Measurements from ENCODE around the gene NLRP9. TPM values are rescaled to one million over a fixed set of nuclear protein-coding genes. Genes with fewer than 3 reads are reported as not detected.
"Not testable (repeated sequence)": the region's sequence is repeated elsewhere in the genome, so short reads cannot be mapped to it uniquely, and the experiment has no call there.

The NLRP9 gene
- polyA plus RNA-seq, 3 donors from 2014 or later = not detected

- Mint-ChIP-seq H3K4me1 (no peaks in the 10 kb centered on the region), H3K27ac (no peak overlapping the region), H3K27me3 (ENCODE audit: low read depth in 3 of 3) (peaks cover 2 to 35% (median 7%) of the 10 kb centered on the region in 3 donors), H3K9me3 (peaks cover 0 to 24% (median 12%) of the 10 kb centered on the region in 6 donors), H3K4me3 (no peak overlapping the region), H3K36me3 (peaks cover 0 to 4% (median 0%) of the 10 kb centered on the region in 3 donors)
- DNase-seq = no peak
These were observed 17.9 kb downstream of the NLRP9 start for GRCh38 chr19:55720214-55720746.

GRCh38 chr19:55717879-55718711 lies 20.1 kb downstream of the NLRP9 start:
- H3K4me3 Mint-ChIP-seq, DNase-seq, H3K27ac Mint-ChIP-seq, H3K4me1 Mint-ChIP-seq, H3K36me3 Mint-ChIP-seq: not testable (repeated sequence)
- H3K9me3 Mint-ChIP-seq = peaks cover 0 to 24% (median 12%) of the 10 kb centered on the region in 6 donors
- peaks cover 2 to 34% (median 7%) of the 10 kb centered on the region in 3 donors for H3K27me3 Mint-ChIP-seq (ENCODE audit: low read depth in 3 of 3)

GRCh38 chr19:55717251-55717650 lies 21.0 kb downstream of the NLRP9 start:
- no peak for DNase-seq
- H3K4me1 Mint-ChIP-seq = peaks cover 2 to 6% of the 10 kb centered on the region in 2 donors
- H3K27me3 Mint-ChIP-seq (ENCODE audit: low read depth in 3 of 3) = peaks cover 2 to 36% (median 8%) of the 10 kb centered on the region in 3 donors
- H3K9me3 Mint-ChIP-seq = peaks cover 0 to 18% (median 12%) of the 10 kb centered on the region in 6 donors
- no peak overlapping the region for H3K27ac Mint-ChIP-seq
- H3K36me3 Mint-ChIP-seq = no peaks in the 10 kb centered on the region
- no peak overlapping the region for H3K4me3 Mint-ChIP-seq

GRCh38 chr19:55716531-55716930 lies 21.7 kb downstream of the NLRP9 start:
- no peak for DNase-seq
- H3K9me3 Mint-ChIP-seq = peaks cover 0 to 10% (median 5%) of the 10 kb centered on the region in 6 donors
- H3K4me3 Mint-ChIP-seq = no peak overlapping the region
- H3K27ac Mint-ChIP-seq = no peak overlapping the region
- no peaks in the 10 kb centered on the region for H3K36me3 Mint-ChIP-seq
- peaks cover 2 to 6% of the 10 kb centered on the region in 2 donors for H3K4me1 Mint-ChIP-seq
- peaks cover 0 to 35% (median 11%) of the 10 kb centered on the region in 3 donors for H3K27me3 Mint-ChIP-seq (ENCODE audit: low read depth in 3 of 3)

- no peaks in the 10 kb centered on the region for H3K9me3 Mint-ChIP-seq
- H3K4me1 Mint-ChIP-seq = peaks cover 2 to 6% of the 10 kb centered on the region in 2 donors
- H3K27me3 Mint-ChIP-seq (ENCODE audit: low read depth in 3 of 3) = peaks cover 0 to 17% (median 7%) of the 10 kb centered on the region in 3 donors
- no peaks in the 10 kb centered on the region for H3K36me3 Mint-ChIP-seq
- peak overlapping the region in 5 of 6 donors; percentile 32 to 55 (median 38) for H3K27ac Mint-ChIP-seq
- no peak for DNase-seq
- H3K4me3 Mint-ChIP-seq = no peak overlapping the region
These were observed 25.2 kb downstream of the NLRP9 start for GRCh38 chr19:55712804-55713631.

DNA sequence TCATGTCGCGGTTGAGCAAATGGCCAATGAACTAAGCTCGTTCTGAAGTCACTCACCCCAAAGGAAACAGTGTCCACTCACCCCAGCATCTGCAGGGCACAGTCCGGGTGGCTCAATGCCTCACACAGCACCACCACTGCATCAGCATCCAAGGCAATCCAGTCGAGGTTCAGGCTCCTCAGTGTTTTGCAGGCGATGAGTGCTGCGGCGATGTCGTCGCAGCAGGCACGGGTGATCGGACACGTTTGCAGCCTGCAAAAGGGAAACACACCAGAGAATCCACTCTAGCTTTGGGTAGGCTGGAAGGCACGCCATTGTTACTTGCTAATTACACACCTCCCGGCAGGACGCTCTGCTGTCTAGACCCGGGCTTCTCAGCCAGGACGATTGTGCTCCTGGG lies 26.5 kb downstream of the NLRP9 start:
- Mint-ChIP-seq H3K27me3 (ENCODE audit: low read depth in 3 of 3) (peaks cover 0 to 9% (median 5%) of the 10 kb centered on the region in 3 donors), H3K9me3 (no peaks in the 10 kb centered on the region), H3K36me3 (no peaks in the 10 kb centered on the region), H3K27ac (peak overlapping the region in 1 of 6 donors; percentile 37), H3K4me3 (no peak overlapping the region), H3K4me1 (peaks cover 2 to 6% of the 10 kb centered on the region in 2 donors)
- DNase-seq = no peak

GRCh38 chr19:55705972-55706371 lies 32.2 kb downstream of the NLRP9 start:
- H3K27me3 Mint-ChIP-seq (ENCODE audit: low read depth in 3 of 3) = peaks cover 0 to 1% (median 0%) of the 10 kb centered on the region in 3 donors
- H3K36me3 Mint-ChIP-seq = peaks cover 0 to 8% (median 5%) of the 10 kb centered on the region in 3 donors
- H3K27ac Mint-ChIP-seq = no peak overlapping the region
- no peak for DNase-seq
- peaks cover 0 to 8% of the 10 kb centered on the region in 2 donors for H3K4me1 Mint-ChIP-seq
- no peaks in the 10 kb centered on the region for H3K9me3 Mint-ChIP-seq
- H3K4me3 Mint-ChIP-seq = no peak overlapping the region

DNA sequence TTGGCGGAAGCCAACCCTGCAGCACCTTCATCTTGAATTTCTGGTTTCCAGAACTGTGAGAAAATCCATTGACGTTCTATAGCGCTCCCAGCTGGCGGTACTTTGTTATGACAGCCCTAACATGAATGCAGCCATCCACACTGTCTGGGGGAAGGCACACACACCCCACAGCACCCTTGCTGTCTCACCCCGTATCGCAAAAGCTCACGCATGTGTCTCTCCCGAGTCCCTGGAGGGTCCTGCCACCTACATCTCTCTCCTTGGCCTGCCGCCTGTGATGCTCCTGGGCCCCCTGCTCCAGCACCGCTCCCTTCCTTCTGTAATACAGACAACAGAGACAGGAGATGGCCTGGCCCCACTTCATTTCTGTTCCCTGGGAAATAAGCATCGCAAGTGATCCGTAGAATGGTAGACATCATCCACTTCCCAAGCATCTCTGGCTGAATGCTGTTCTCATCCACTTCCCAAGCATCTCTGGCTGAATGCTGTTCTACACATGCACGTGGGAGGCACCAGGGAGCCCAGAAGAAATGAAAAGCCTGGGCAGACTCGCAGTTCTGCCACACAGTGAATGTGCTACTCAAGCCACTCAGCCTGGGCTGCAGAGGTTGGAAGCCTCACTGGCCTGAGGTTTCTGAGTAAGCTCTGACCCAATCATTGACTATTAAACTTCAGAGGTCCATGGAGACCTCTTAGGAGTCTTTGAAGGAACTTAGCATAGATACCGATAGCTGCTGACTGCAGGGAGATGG lies 33.5 kb downstream of the NLRP9 start:
- peak overlapping the region in 2 of 6 donors; percentile 20 to 53 for H3K27ac Mint-ChIP-seq
- no peak overlapping the region for H3K4me3 Mint-ChIP-seq
- H3K4me1 Mint-ChIP-seq = peaks cover 0 to 8% of the 10 kb centered on the region in 2 donors
- no peaks in the 10 kb centered on the region for H3K9me3 Mint-ChIP-seq
- H3K36me3 Mint-ChIP-seq = peaks cover 0 to 11% (median 5%) of the 10 kb centered on the region in 3 donors
- no peak for DNase-seq
- peaks cover 0 to 1% (median 0%) of the 10 kb centered on the region in 3 donors for H3K27me3 Mint-ChIP-seq (ENCODE audit: low read depth in 3 of 3)

DNA sequence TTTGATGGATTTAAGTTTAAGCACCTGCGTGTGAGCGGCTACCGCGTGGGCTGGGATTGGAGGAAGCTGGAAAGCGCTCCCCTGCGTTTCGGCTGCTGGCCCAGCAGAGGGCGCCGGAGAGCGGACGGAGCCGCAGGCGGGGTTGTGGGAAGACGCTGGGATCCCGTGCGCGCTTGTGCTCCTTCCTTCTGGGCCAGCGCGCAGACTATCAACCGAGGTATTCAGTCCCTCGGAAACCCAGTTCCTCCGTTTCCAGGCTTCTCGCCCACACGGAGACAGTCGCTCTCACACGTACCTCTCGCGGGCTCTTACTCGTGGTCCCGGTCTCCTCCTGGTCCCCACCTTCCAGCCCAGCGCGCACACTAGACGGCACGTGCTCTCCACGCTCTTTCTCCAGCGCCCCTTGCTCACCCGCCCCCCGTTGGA lies 34.4 kb downstream of the NLRP9 start:
- no peak overlapping the region for H3K4me3 Mint-ChIP-seq
- peak in 2 of 3 donors; percentile 9 to 32 for DNase-seq
- H3K27me3 Mint-ChIP-seq (ENCODE audit: low read depth in 3 of 3) = no peaks in the 10 kb centered on the region
- H3K27ac Mint-ChIP-seq = no peak overlapping the region
- H3K4me1 Mint-ChIP-seq = peaks cover 0 to 8% of the 10 kb centered on the region in 2 donors
- H3K9me3 Mint-ChIP-seq = no peaks in the 10 kb centered on the region
- H3K36me3 Mint-ChIP-seq = peaks cover 0 to 11% (median 5%) of the 10 kb centered on the region in 3 donors

GRCh38 chr19:55702131-55702627 lies 36.0 kb downstream of the NLRP9 start:
- no peak overlapping the region for H3K4me3 Mint-ChIP-seq
- no peak for DNase-seq
- H3K36me3 Mint-ChIP-seq = peaks cover 0 to 11% (median 5%) of the 10 kb centered on the region in 3 donors
- no peaks in the 10 kb centered on the region for H3K27me3 Mint-ChIP-seq (ENCODE audit: low read depth in 3 of 3)
- peak overlapping the region in 1 of 6 donors; percentile 22 for H3K27ac Mint-ChIP-seq
- H3K9me3 Mint-ChIP-seq = no peaks in the 10 kb centered on the region
- H3K4me1 Mint-ChIP-seq = peaks cover 0 to 8% of the 10 kb centered on the region in 2 donors

DNA sequence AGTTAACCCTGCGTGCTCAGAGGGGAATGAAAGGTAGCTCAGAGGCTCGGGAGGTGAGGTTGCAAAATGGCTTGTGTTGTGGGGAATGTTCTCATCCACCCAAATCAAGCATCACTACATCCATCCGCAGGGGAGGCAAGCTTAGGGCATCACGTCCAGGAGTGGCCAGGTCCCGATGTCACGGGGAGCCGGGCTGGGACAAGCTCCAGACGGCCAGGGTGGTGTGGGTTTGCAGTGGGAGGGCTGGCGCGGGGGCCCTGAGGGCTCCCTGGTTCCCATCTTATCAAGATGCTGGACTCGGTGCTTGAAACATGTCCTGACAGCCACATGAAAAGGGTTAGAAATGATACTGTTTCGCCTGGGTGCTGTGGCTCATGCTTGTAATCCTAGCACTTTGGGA lies 37.4 kb downstream of the NLRP9 start:
- H3K4me1 Mint-ChIP-seq = peaks cover 0 to 8% of the 10 kb centered on the region in 2 donors
- peaks cover 0 to 11% (median 5%) of the 10 kb centered on the region in 3 donors for H3K36me3 Mint-ChIP-seq
- no peak for DNase-seq
- H3K9me3 Mint-ChIP-seq = no peaks in the 10 kb centered on the region
- no peak overlapping the region for H3K4me3 Mint-ChIP-seq
- H3K27ac Mint-ChIP-seq = no peak overlapping the region
- H3K27me3 Mint-ChIP-seq (ENCODE audit: low read depth in 3 of 3) = no peaks in the 10 kb centered on the region

DNA sequence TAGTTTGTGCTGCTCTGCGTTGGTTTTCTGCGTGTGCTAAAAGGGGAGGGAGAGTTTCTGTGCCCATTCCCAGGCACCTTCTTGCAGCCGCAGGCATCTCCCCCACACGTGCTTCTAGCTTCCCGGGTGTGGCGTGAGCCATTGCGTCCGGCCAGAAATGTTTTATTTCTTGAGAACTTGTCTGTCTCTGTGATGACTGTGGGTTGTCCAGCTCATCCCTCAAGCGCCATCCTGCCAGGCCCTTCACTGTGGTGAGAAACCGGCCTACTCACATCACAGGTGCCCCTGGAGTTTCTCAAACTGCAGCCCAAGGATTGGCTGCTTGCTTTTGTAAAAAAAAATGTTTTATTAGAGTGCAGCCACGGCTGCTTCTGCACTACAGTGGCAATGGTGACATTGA lies 39.0 kb downstream of the NLRP9 start:
- DNase-seq = no peak
- H3K27ac Mint-ChIP-seq = no peak overlapping the region
- H3K4me1 Mint-ChIP-seq = peaks cover 0 to 7% of the 10 kb centered on the region in 2 donors
- H3K4me3 Mint-ChIP-seq = no peak overlapping the region
- H3K36me3 Mint-ChIP-seq = peaks cover 0 to 6% (median 2%) of the 10 kb centered on the region in 3 donors
- no peaks in the 10 kb centered on the region for H3K9me3 Mint-ChIP-seq
- no peaks in the 10 kb centered on the region for H3K27me3 Mint-ChIP-seq (ENCODE audit: low read depth in 3 of 3)

- H3K36me3 Mint-ChIP-seq = peaks cover 0 to 11% (median 0%) of the 10 kb centered on the region in 3 donors
- DNase-seq = no peak
- no peak overlapping the region for H3K27ac Mint-ChIP-seq
These were observed 39.9 kb downstream of the NLRP9 start for GRCh38 chr19:55698256-55698655.

More at GRCh38 chr19:55698256-55698655, 39.9 kb downstream of the NLRP9 start:
- no peaks in the 10 kb centered on the region for H3K4me1 Mint-ChIP-seq
- H3K4me3 Mint-ChIP-seq = no peak overlapping the region
- H3K27me3 Mint-ChIP-seq (ENCODE audit: low read depth in 3 of 3) = no peaks in the 10 kb centered on the region
- H3K9me3 Mint-ChIP-seq = no peaks in the 10 kb centered on the region

All from immature natural killer cell (primary cell).